ENCODE data around the gene ESYT3.
"Not testable (repeated sequence)": the region's sequence is repeated elsewhere in the genome, so short reads cannot be mapped to it uniquely, and the experiment has no call there.

The ESYT3 gene

GRCh38 chr3:138461896-138462295, 27.5 kb downstream of the ESYT3 start:
- DNase-seq, result no peak

- DNase-seq, result no peak
Measured at GRCh38 chr3:138463724-138464490, 29.5 kb downstream of the ESYT3 start.

DNA sequence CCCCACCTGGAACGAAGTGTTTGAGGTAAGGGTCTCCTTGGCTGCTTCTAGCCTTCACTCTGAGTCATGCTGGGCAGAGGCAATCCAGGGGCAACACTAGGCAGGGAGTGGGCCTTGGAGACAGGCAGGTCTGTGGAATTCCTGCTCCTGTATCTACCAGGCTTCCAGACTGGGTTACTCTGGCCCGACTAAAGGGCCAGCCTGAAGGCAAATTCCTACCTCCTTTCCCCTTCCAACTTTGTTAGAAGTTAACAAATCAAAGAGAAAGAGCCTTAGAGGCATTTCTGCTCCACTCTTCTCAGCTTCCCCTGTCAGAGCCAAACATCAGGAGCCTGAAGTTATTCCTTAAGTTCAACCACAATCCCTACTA, 30.1 kb downstream of the ESYT3 start:
- no peak for DNase-seq

GRCh38 chr3:138465451-138465850, 31.0 kb downstream of the ESYT3 start:
- no peak for DNase-seq

GRCh38 chr3:138465925-138466324, 31.5 kb downstream of the ESYT3 start:
- no peak for DNase-seq

DNA sequence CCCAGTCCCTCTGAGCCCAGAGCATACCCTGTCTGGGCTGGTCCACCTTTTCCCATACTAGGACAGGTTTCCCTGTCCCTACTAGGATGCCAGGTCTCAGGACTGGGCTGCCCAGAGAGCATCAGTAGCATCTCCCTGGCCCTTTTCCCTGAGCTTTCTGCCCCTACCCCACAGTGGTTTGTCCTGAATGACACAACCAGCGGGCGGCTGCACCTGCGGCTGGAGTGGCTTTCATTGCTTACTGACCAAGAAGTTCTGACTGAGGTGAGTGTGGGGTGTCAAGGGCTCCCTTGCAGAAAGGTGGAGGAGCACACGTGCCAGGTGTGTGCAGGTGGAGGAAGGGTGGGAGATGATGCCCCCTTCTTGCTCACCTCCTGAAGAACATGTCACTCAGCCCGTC, 33.5 kb downstream of the ESYT3 start:
- no peak for DNase-seq

- no peak for DNase-seq
Measured at GRCh38 chr3:138468451-138468850, 34.0 kb downstream of the ESYT3 start.

DNA sequence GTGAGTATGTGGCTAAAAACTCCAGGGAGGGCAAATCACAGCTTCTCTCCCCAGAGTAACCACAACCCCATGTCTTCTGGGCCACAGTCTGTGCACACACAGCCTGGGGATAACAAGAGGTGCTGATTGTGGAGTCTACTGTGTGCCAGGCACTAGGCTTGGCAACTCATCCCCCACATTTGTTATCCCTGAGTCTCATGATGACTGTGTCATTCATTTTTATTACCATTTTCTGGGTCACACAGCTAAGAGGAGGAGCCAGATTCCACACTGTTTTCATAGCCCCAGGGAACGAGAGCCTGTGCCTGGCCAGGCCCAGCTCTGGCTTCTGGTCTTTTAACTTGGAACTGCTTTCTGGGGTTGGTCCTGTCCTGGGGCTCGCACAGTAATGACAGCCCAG, 34.5 kb downstream of the ESYT3 start:
- DNase-seq, result no peak

DNA sequence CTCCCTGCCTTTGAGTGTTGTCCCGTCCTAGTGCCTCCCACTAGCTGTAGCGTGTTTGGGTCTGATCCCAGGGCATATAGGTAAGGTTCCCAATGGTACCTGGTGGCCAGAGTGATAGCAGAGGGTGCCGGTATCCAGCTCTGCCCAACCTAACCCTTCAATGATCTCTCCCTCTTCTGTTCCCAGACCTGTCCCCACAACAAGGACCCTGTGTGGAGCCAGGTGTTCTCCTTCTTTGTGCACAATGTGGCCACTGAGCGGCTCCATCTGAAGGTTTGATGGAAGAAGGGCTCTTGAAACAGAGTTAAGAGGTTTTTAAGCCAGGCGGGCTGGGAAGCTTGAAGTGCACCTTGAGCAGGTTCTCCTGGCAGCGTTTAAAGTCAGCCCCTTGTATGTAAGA, 35.5 kb downstream of the ESYT3 start:
- DNase-seq, result no peak

DNA sequence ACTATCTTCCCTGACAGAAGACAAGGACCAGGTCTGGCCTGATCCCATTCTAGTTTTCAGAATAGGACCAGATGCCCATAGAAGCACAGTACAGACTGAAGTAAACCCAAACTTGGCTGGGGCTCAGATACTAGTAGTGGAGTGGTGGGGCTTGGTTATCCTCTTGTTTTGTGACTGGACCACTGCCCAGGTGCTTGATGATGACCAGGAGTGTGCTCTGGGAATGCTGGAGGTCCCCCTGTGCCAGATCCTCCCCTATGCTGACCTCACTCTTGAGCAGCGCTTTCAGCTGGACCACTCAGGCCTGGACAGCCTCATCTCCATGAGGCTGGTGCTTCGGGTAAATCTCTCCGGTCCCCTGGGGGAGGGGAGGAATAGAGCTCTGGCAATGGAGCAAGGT, 36.3 kb downstream of the ESYT3 start:
- DNase-seq, result no peak

- no peak for DNase-seq
Measured at GRCh38 chr3:138471481-138471880, 37.1 kb downstream of the ESYT3 start.

DNA sequence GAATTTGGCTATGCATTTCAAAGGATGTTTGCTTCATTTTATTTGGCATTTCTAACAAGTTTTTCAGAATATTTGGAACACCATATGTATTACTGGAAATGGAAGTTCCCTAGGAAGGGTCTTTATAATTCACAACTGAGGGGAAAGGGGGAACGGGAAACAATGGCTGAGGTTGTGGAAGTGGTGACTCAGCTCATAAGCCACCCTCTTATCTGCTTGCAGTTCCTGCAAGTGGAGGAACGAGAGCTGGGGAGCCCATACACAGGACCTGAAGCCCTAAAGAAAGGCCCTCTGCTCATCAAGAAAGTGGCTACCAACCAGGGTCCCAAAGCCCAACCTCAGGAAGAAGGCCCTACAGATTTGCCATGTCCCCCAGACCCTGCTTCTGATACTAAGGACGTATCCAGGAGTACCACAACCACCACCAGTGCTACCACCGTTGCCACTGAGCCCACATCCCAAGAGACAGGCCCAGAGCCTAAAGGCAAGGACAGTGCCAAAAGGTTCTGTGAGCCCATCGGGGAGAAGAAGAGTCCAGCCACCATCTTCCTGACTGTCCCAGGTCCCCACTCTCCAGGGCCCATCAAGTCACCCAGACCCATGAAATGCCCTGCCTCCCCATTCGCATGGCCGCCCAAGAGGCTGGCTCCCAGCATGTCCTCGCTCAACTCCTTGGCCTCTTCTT, 37.9 kb downstream of the ESYT3 start:
- no peak for DNase-seq

DNA sequence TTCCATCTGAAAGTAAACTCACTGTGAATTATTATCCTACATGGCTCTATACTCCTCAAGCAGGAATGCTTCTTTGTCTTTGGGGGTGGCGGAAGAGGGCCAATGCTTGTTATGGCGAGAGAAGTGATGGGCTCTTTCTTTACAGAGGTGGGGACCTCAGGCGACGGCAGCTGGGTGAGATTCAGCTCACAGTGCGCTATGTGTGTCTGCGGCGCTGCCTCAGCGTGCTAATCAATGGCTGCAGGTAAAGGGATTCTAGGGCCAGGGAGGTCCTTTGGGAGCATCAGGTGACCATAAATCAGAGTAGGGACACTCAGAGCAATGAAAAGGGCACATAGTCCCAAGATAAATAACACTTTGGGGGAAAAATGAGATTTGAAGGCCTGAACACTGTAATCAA, 39.0 kb downstream of the ESYT3 start:
- no peak for DNase-seq

- no peak for DNase-seq
Measured at GRCh38 chr3:138474163-138474562, 39.7 kb downstream of the ESYT3 start.

DNA sequence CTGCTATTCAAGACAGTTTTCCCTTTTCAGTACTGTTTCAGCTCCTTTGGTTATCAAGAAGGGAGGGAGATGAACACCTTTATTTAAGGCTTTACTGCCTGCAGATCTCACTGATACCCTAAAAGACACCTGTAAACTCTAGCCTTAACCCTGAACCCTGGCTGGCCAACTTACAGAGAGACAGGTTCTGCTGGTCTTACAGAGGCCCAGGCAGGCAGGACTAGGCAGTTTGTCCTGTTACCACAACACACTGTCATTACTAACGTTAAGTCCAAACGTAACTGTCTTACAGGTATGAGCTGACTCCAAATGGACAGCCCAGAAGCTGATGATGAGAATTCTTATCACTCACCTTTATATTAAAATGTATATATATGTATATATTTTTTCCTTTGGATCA, 42.1 kb downstream of the ESYT3 start:
- DNase-seq, result no peak

DNA sequence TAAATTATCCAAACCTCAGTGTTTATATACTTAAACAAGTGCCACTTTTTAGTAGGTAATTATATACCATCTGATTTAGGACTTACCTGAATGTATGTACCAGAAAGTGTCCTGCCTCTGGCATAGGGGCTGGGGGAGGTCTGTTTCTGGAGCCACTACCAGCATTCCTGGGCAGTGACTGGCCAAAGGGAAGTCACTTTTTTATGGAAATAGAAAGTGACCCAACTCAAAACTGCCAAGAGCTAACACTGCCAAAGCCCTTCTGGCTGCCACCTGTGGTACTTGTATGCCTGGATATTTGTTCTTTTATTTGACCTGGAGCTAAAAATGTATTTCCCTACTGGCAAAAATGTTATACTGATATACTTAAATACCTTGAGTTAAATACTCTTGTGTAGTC, 42.7 kb downstream of the ESYT3 start:
- no peak for DNase-seq

DNA sequence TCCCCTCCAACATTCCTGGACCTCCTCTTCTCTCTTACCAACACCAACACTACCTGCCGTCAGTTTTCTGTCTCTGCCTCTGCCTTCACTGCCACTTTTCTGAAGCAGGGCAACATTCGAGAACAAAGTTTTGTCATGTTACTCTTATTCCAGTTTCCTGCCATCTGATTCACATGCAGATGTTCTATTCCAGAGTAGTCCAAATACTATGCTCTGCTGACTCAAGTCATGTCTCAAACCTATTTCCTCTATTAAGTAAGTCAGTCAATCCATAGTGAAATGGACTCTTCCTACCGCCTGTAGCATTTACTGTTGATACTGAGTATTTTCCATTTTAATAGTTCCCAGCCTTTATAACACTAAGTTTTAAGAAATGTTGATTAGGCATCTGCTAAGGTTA, 43.4 kb downstream of the ESYT3 start:
- DNase-seq, result no peak

DNA sequence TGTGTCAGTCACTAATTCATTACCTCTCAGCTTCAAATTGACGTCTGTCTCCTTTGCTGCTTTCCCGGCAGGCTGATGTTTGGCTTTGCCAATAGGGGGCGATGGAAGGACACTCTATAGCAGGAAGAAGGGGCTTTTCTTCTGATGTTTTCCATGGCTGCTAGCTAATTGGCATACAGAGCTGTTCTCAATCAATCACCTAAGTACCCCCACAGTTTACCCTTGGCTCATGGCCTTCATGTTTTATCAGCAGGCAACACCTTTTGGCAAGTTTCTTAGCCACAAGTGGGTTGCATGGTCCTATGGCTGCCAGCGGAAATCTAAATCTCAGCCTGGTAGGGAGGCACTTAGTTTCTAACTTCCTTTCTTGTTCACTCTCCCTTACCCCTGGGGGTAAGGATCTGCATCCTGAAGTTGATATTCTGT, 45.0 kb downstream of the ESYT3 start:
- peak; percentile 41 for DNase-seq

- not testable (repeated sequence) for DNase-seq
Measured at GRCh38 chr3:138484672-138485071, 50.3 kb downstream of the ESYT3 start.

- DNase-seq, result not testable (repeated sequence)
Measured at GRCh38 chr3:138486580-138486979, 52.2 kb downstream of the ESYT3 start.

DNA sequence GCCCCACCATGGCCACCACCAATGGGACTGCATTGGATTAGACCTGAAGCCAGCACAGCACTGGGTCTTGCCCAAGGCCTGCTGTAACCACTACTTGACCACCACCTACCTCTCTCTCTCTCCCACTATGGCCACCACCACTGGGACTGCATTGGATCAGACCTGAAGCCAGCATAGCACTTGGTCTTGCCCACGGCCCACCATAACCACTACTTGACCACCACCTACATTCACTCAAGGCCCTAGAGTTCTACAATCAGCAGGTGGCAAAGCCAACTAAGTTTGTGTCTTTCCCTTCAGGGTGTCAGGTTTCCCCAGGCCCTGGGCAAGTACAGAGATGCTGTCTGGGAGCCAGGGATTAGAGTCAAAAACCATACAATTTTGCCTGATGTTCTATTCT, 57.6 kb downstream of the ESYT3 start:
- no peak for DNase-seq

DNA sequence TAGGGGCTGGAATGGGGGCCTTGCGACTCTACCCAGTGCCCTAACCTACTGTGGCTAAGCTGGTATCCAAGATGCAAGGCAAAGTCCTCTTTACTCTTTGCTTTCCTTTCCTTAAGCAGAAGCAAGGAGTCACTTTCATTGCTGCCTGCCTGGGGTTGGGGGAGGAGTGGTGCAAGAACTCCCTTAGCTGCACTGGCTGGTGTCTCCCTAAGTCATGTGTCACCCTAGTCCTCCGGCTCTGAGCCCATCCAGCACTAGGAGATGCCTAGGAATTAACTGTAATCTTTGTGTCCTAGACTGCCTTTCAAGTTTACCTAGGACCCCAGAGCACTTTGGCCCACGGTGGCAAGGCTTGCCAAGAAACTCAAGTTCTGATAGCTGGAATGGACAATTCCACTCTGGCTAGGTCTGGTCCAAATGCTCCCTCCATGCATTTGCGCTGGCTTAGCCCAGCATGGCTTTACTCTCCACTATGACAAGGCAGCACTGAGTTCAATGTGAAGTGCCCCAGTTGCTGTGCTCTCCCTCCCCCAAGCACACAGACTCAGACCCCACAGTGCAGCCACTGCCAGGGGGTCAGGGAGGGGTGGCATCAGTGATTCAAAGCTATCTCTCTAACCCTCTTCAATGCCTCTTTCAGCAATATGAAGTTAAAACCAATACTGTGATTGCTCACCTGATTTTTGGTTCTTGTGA, 58.7 kb downstream of the ESYT3 start:
- DNase-seq, result no peak

DNA sequence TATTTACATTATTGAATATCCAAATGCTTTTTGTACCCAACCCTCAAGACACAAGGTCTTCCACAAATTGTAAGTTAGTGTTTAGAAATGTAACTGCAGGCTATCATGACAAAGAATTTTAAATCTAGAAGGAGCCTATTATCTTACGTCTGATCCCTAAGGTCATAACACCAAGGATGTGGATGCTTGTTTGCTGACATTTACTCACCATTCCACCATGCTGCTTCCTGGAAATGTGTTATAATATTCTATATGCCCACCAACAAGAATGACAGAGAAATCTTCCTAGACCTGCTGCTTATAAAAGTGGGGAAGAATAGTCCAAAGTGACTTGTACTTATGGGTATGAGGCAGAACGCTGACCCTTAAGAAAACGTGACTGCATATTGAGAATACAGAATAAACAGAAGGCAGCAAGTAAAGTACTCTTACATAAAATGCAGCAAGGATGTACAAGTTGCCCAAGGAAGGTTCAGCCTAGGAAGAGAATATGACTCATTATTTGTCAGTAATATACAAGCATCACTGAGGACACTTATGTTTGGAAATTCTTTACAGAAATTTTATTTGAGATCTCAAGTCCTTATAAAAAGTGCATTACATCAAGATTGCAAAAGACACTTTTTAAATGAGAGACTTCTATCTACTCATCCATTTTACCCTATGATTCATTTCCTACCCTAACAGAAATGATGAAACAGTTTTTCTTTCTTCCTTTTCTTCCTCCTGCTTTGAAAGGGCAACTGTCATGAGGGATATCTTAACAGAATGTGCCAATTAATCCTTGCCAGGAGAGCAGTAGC, 59.6 kb downstream of the ESYT3 start:
- no peak for DNase-seq

Data from CD4-positive, alpha-beta T cell treated with Interleukin-10 for 1 hour (primary cell).